GM12873 (cell line): Measurements from ENCODE around the gene SRD5A1.

Experiments used
- CTCF ChIP-seq: IDR thresholded peaks from 2 replicates; pipeline ENCODE4 v1.5.1; 2012; ENCODE audit warnings: low read depth, mild to moderate bottlenecking, moderate library complexity, low read length, control low read depth; ENCODE audit not compliant: insufficient read depth; ENCODE audit errors: missing control alignments

SRD5A1 gene

GRCh38 chr5:6590581-6590980 is 42.7 kb upstream of the SRD5A1 start:
- TF ChIP-seq CTCF = no peak

DNA sequence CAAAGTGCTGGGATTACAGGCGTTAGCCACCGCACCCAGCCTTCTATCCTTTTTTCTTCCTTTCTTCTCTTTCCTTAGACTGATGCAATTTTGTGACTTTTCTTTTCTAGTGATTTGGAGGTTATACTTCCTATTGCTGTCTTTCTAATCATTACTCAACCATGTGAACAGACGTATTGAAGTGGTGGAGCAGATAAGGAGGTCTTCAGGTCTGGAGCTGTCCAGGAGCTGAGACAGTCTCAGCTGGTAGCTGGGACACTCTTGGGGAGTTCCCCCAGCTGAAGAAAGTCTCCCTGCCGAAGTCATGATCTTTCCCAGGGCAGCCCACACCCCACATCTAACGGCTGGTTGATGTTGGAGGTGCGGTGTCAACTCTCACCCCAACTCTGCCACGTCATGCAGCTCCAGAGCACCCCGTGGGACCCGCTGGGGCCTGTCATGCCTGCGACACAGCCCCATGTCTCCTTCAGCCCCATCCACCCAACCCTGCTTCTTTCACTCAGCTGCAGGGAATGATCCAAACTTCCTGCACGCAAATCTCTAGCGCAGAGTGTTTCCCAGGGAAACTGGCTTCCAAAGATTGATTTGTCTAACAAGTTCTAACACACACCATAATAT is 41.5 kb upstream of the SRD5A1 start:
- no peak for TF ChIP-seq CTCF

DNA sequence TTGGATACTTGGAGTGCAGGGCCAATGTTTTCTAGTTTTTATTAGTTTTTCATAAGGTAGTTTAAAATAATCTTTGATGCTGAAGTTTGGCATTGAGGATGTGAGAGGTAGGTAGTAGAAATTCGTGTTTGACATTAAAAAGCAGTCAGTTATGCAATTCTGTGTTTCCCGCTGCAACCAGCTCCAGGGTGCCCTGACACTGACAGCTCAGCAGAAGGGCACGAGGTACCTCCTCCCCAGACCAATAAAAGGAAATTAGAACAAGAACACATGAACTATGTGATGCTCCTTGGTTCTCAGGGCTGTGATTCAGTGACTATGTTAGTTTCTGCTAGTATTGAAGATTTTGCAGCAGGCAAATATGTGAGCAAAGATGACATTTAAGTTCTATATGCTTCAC is 40.6 kb upstream of the SRD5A1 start:
- no peak for TF ChIP-seq CTCF

GRCh38 chr5:6593148-6594016 is 39.9 kb upstream of the SRD5A1 start:
- no peak for TF ChIP-seq CTCF

- no peak for TF ChIP-seq CTCF
Measured at GRCh38 chr5:6594066-6594465, 39.2 kb upstream of the SRD5A1 start.

DNA sequence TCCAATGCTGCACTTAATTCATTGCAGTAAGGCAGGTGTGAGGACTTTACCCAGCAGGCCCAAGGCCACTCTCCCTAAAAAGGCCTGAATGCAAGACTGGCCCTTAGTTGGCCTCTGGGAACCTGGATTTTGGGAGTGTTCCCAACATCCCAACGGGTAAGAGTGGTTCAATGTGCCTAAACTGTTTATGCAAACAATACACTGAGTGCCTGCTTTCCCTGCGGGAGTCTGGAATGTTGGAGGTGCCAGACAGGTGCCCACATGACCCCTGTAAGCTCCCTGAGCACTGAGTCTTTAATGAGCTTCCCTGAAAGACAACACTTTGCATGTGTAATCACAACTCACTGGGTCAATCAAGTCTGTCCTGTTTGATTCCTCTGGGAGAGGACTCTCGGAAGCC is 37.8 kb upstream of the SRD5A1 start:
- TF ChIP-seq CTCF = no peak

DNA sequence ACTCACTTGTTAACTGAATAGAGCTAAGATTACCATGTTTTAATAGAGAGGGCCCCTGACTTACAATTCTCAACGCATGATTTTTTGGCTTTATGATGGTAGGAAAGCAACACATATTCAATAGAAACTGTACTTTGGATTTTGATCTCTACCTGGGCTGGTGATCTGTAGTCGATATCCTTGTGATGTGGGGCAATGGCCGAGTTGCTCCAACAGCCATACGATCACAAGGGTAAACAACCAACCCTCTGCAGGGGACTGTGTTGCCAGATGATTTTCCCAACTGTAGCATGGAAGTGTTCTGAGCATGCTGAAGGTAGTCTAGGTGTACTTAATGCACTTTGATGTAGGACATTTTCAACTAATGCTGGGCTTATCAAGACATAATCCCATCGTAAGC is 36.9 kb upstream of the SRD5A1 start:
- TF ChIP-seq CTCF = no peak
